IMR-90 (cell line): ENCODE results near the gene TEX38.

Experiments used
- ELK1 ChIP-seq: fragments of 150-350 bp; IDR thresholded peaks from 2 replicates; pipeline ENCODE4 v1.6.1; 2016; ENCODE audit warnings: low read depth, mild to moderate bottlenecking, low read length, moderate library complexity, borderline replicate concordance
- MXI1 ChIP-seq: IDR thresholded peaks from 2 replicates; pipeline ENCODE4 v1.6.1; 2012; ENCODE audit warnings: low read depth, mild to moderate bottlenecking, low read length, moderate library complexity, borderline replicate concordance
- RCOR1 ChIP-seq: IDR thresholded peaks from 2 replicates; pipeline ENCODE4 v1.6.1; 2012; ENCODE audit warnings: mild to moderate bottlenecking, low read length, improper control_type of control experiment; ENCODE audit not compliant: insufficient replicate concordance
- TF ChIP-seq, protein P1 (sequence below): conservative IDR thresholded peaks from 2 replicates; pipeline ENCODE4 v1.5.1; 2012; ENCODE audit warnings: mild to moderate bottlenecking, low read depth, low read length, improper control_type of control experiment

DNA sequence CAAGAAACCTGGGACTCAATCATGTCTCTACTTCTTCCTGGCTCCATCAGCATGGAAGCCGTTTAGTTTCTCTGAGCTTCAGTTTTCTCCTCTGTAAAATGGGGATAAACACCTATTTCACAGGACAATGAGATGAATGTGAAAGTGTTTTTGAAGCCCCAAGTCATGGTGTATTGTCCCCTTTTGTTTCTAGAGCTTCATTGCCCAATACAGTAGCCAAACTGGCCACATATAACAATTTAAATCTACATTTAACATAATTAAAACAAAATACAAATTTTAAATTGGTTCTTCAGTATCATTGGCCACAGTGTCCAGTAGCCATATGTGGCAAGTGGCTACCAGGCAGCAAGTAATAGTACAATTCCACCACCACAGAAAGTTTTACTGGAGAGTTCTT, 49.5 kb downstream of the TEX38 start:
- TF ChIP-seq, protein P1, sequence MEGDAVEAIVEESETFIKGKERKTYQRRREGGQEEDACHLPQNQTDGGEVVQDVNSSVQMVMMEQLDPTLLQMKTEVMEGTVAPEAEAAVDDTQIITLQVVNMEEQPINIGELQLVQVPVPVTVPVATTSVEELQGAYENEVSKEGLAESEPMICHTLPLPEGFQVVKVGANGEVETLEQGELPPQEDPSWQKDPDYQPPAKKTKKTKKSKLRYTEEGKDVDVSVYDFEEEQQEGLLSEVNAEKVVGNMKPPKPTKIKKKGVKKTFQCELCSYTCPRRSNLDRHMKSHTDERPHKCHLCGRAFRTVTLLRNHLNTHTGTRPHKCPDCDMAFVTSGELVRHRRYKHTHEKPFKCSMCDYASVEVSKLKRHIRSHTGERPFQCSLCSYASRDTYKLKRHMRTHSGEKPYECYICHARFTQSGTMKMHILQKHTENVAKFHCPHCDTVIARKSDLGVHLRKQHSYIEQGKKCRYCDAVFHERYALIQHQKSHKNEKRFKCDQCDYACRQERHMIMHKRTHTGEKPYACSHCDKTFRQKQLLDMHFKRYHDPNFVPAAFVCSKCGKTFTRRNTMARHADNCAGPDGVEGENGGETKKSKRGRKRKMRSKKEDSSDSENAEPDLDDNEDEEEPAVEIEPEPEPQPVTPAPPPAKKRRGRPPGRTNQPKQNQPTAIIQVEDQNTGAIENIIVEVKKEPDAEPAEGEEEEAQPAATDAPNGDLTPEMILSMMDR, result no peak
- TF ChIP-seq MXI1 (no peak), RCOR1 (no peak), ELK1 (no peak)
